ENCODE results near the gene PLSCR2.
"Not testable (repeated sequence)": the region's sequence is repeated elsewhere in the genome, so short reads cannot be mapped to it uniquely, and the experiment has no call there.

PLSCR2 gene

GRCh38 chr3:146502887-146503460, 33.6 kb upstream of the PLSCR2 start:
- Histone ChIP-seq H3K4me3 (IDR thresholded peaks at IDR 0.05; ENCODE audit: insufficient read depth, low read depth, low read length) (no peak overlapping the region), H3K36me3 (ENCODE audit: insufficient read depth) (no peaks in the 10 kb centered on the region), H3K4me2 (peak overlapping the region; percentile 3; the same call in 1 of the 2 replicates), H3K27me3 (ENCODE audit: insufficient read depth, low read depth) (no peaks in the 10 kb centered on the region), H3K79me2 (ENCODE audit: insufficient read depth, low read depth) (no peaks in the 10 kb centered on the region), H4K20me1 (ENCODE audit: insufficient read depth) (no peaks in the 10 kb centered on the region), H3K4me1 (ENCODE audit: low read depth, poor library complexity, severe bottlenecking) (peaks cover 24% of the 10 kb centered on the region), H3K9ac (no peak overlapping the region), H2AFZ (ENCODE audit: low read depth) (no peak overlapping the region), H3K27ac (no peak overlapping the region)
- TF ChIP-seq, protein P1, sequence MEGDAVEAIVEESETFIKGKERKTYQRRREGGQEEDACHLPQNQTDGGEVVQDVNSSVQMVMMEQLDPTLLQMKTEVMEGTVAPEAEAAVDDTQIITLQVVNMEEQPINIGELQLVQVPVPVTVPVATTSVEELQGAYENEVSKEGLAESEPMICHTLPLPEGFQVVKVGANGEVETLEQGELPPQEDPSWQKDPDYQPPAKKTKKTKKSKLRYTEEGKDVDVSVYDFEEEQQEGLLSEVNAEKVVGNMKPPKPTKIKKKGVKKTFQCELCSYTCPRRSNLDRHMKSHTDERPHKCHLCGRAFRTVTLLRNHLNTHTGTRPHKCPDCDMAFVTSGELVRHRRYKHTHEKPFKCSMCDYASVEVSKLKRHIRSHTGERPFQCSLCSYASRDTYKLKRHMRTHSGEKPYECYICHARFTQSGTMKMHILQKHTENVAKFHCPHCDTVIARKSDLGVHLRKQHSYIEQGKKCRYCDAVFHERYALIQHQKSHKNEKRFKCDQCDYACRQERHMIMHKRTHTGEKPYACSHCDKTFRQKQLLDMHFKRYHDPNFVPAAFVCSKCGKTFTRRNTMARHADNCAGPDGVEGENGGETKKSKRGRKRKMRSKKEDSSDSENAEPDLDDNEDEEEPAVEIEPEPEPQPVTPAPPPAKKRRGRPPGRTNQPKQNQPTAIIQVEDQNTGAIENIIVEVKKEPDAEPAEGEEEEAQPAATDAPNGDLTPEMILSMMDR (conservative IDR thresholded peaks at IDR 0.05; ENCODE audit: low read depth, low read length) = no peak

- Histone ChIP-seq H3K4me1 (ENCODE audit: low read depth, poor library complexity, severe bottlenecking) (peaks cover 18% of the 10 kb centered on the region), H3K79me2 (ENCODE audit: insufficient read depth, low read depth) (no peaks in the 10 kb centered on the region), H3K27ac (no peak overlapping the region), H3K4me2 (no peak overlapping the region), H2AFZ (ENCODE audit: low read depth) (no peak overlapping the region), H3K4me3 (IDR thresholded peaks at IDR 0.05; ENCODE audit: insufficient read depth, low read depth, low read length) (no peak overlapping the region), H3K36me3 (ENCODE audit: insufficient read depth) (no peaks in the 10 kb centered on the region), H3K27me3 (ENCODE audit: insufficient read depth, low read depth) (no peaks in the 10 kb centered on the region), H3K9ac (no peak overlapping the region), H4K20me1 (ENCODE audit: insufficient read depth) (no peaks in the 10 kb centered on the region)
- TF ChIP-seq, protein P1 (conservative IDR thresholded peaks at IDR 0.05; ENCODE audit: low read depth, low read length) = no peak
These were observed 32.4 kb upstream of the PLSCR2 start for GRCh38 chr3:146501752-146502151.

DNA sequence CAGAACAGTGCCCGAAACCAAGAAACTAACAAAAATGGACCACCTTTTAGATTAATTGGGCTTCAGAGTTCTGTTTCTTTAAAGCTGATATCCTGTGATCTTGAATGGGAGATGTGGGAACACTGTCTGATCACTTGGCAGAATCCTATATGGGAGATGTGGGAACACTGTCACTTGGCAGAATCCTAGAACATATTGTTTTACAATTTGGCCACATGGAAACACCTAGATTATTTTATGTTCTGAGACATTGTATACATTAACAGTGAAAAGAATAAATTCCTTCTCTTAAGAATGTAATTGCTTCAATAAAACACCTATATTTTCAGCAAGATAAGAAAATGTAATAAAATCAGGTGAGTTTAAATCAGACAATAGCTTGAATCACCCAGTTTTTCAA, 30.3 kb upstream of the PLSCR2 start:
- Histone ChIP-seq H3K79me2 (ENCODE audit: insufficient read depth, low read depth) (no peaks in the 10 kb centered on the region), H2AFZ (ENCODE audit: low read depth) (no peak overlapping the region), H3K36me3 (ENCODE audit: insufficient read depth) (no peaks in the 10 kb centered on the region), H3K27ac (no peak overlapping the region), H3K4me3 (IDR thresholded peaks at IDR 0.05; ENCODE audit: insufficient read depth, low read depth, low read length) (no peak overlapping the region), H4K20me1 (ENCODE audit: insufficient read depth) (no peaks in the 10 kb centered on the region), H3K9ac (no peak overlapping the region), H3K4me1 (ENCODE audit: low read depth, poor library complexity, severe bottlenecking) (peaks cover 17% of the 10 kb centered on the region), H3K4me2 (no peak overlapping the region), H3K27me3 (ENCODE audit: insufficient read depth, low read depth) (no peaks in the 10 kb centered on the region)
- TF ChIP-seq, protein P1 (conservative IDR thresholded peaks at IDR 0.05; ENCODE audit: low read depth, low read length) = no peak

DNA sequence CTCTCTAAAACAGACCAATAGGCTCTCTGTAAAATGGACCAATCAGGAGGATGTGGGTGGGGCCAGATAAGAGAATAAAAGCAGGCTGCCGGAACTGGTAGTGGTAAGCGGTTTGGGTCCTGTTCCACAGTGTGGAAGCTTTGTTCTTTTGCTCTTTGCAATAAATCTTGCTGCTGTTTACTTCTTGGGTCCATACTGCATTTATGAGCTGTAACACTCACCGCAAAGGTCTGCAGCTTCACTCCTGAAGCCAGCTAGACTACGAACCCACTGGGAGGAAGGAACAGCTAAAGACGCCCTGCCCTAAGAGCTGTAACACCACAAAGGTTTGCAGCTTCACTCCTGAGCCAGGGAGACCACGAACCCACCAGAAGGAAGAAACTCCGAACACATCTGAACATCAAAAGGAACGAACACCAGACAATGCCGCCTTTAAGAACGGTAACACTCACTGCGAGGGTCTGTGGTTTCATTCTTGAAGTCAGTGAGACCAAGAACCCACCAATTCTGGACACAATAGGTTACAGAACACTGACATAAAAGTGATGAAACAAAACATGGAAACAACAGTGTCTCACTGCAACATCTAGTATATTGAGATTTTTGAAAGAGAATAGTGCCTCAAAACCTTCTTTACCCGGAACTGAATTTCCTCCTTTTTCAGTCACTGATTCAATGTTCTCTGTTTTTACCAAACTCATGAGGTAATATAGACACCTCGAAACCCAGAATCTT, 28.8 kb upstream of the PLSCR2 start:
- H3K4me2 ChIP-seq = no peak overlapping the region
- no peak overlapping the region for H3K9ac ChIP-seq
- TF ChIP-seq, protein P1 (conservative IDR thresholded peaks at IDR 0.05; ENCODE audit: low read depth, low read length) = no peak
- no peaks in the 10 kb centered on the region for H3K36me3 ChIP-seq (ENCODE audit: insufficient read depth)
- no peaks in the 10 kb centered on the region for H4K20me1 ChIP-seq (ENCODE audit: insufficient read depth)
- H3K4me3 ChIP-seq (IDR thresholded peaks at IDR 0.05; ENCODE audit: insufficient read depth, low read depth, low read length) = no peak overlapping the region
- no peaks in the 10 kb centered on the region for H3K27me3 ChIP-seq (ENCODE audit: insufficient read depth, low read depth)
- H2AFZ ChIP-seq (ENCODE audit: low read depth) = no peak overlapping the region
- H3K79me2 ChIP-seq (ENCODE audit: insufficient read depth, low read depth) = no peaks in the 10 kb centered on the region
- H3K27ac ChIP-seq = no peak overlapping the region
- H3K4me1 ChIP-seq (ENCODE audit: low read depth, poor library complexity, severe bottlenecking) = peaks cover 3% of the 10 kb centered on the region

DNA sequence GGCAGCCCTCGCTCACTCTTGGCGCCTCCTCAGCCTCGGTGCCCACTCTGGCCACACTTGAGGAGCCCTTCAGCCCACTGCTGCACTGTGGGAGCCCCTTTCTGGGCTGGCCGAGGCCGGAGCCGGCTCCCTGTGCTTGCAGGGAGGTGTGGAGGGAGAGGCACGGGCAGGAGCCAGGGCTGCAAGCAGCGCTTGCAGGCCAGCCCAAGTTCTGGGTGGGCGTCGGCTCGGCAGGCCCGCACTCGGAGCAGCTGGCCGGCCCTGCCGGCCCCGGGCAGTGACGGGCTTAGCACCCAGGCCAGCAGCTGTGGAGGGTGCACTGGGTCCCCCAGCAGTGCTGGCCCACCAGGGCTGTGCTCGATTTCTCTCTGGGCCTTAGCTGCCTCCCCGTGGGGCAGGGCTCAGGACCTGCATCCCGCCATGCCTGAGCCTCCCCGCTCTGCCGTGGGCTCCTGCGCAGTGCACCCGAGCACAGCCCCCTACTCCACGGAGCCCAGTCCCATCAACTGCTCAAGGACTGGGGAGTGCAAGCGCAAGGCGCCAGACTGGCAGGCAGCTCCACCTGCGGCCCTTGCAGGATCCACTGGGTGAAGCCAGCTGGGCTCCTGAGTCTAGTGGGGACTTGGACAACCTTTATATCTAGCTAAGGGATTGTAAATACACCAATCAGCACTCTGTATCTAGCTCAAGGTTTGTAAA, 27.9 kb upstream of the PLSCR2 start:
- H3K9ac ChIP-seq; H4K20me1 ChIP-seq (ENCODE audit: insufficient read depth); H2AFZ ChIP-seq (ENCODE audit: low read depth); H3K4me2 ChIP-seq; H3K36me3 ChIP-seq (ENCODE audit: insufficient read depth); H3K4me3 ChIP-seq (IDR thresholded peaks at IDR 0.05; ENCODE audit: insufficient read depth, low read depth, low read length); H3K27ac ChIP-seq; H3K4me1 ChIP-seq (ENCODE audit: low read depth, poor library complexity, severe bottlenecking); H3K27me3 ChIP-seq (ENCODE audit: insufficient read depth, low read depth); H3K79me2 ChIP-seq (ENCODE audit: insufficient read depth, low read depth): not testable (repeated sequence)
